Nephron (organoid): Measurements from ENCODE around the gene OXSM.
A peak's percentile ranks its signal among the peaks of the same experiment; 100 is the strongest.

Experiments
- H3K27ac Mint-ChIP-seq, 3 experiments: 2 replicates each; pipeline ENCODE4 v1.8.0; 2020; ENCODE audit warnings: mixed read lengths in 3 of 3, mild to moderate bottlenecking in 2 of 3, moderate library complexity in 1 of 3
- H3K27me3 Mint-ChIP-seq: 2 replicates; pipeline ENCODE4 v1.8.0; 2021; ENCODE audit warnings: low read depth, mild to moderate bottlenecking, moderate library complexity, mixed read lengths
- H3K36me3 Mint-ChIP-seq: 2 replicates; pipeline ENCODE4 v1.8.0; 2020; ENCODE audit warnings: low read depth, mixed read lengths
- H3K4me1 Mint-ChIP-seq: 2 replicates; pipeline ENCODE4 v1.8.0; 2020; ENCODE audit warnings: mixed read lengths
- H3K4me3 Mint-ChIP-seq, 3 experiments: 2 replicates each; pipeline ENCODE4 v1.8.0; 2020; ENCODE audit warnings: mild to moderate bottlenecking in 3 of 3, mixed read lengths in 3 of 3, moderate library complexity in 2 of 3
- H3K9me3 Mint-ChIP-seq: 2 replicates; pipeline ENCODE4 v1.8.0; 2020; ENCODE audit warnings: mixed read lengths
- TF ChIP-seq, protein P1 (sequence below), 3 experiments: fragments of 200-600 bp; sonication (generic); IDR thresholded peaks; one replicate each; pipeline ENCODE4 v1.5.0; 2021; ENCODE audit warnings: antibody characterized with exemption in 3 of 3; ENCODE audit not compliant: unreplicated experiment in 3 of 3

The OXSM gene

DNA sequence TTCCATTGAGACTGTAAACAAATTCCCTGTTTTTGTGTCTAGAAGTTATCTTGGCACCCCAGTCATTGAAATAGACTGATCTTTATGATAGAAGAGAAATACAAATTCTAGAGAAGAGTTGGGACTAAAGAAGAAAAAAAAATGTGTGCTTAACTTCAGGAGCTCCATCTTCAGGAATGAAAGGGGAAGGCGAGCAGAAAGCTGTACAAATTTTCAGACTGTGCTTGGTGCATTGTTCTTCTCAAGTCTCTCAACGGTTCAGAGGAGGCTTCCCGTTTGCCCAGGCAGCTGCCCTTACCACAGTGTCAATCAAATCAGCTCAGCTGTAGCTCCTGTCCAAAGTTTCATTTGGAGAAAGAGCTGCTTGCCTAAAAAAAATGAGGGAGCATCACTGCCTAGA is 41.7 kb downstream of the OXSM start:
- TF ChIP-seq, protein P1, sequence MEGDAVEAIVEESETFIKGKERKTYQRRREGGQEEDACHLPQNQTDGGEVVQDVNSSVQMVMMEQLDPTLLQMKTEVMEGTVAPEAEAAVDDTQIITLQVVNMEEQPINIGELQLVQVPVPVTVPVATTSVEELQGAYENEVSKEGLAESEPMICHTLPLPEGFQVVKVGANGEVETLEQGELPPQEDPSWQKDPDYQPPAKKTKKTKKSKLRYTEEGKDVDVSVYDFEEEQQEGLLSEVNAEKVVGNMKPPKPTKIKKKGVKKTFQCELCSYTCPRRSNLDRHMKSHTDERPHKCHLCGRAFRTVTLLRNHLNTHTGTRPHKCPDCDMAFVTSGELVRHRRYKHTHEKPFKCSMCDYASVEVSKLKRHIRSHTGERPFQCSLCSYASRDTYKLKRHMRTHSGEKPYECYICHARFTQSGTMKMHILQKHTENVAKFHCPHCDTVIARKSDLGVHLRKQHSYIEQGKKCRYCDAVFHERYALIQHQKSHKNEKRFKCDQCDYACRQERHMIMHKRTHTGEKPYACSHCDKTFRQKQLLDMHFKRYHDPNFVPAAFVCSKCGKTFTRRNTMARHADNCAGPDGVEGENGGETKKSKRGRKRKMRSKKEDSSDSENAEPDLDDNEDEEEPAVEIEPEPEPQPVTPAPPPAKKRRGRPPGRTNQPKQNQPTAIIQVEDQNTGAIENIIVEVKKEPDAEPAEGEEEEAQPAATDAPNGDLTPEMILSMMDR (IDR thresholded peaks at IDR 0.05; ENCODE audit: unreplicated experiment in 3 of 3) = peak; percentile 40 to 48 (median 40)
- Mint-ChIP-seq H3K27me3 (no peaks in the 10 kb centered on the region), H3K4me1 (peaks cover 13% of the 10 kb centered on the region), H3K9me3 (peaks cover 2% of the 10 kb centered on the region), H3K4me3 (no peak overlapping the region), H3K36me3 (no peaks in the 10 kb centered on the region), H3K27ac (peak overlapping the region in 2 of 3 experiments; percentile 6 to 8)

DNA sequence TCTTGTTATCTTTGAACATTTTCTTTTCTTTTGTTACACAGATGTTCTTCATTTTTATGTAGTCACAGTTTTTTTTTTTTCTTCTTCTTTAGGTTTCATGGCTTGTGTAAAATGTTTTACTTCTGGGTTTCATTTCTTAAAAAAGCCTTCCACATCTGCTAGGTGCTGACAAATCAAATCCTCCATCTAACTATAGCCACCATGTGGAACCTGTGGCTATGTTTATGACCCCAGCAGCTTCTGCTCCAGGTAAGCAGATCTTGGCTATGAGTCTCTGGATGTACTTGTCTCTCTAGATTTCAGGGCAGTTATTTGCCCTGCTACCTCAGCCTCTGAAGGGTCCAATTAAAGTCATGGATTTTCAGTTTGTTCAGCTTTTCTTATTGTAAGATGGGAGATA is 44.5 kb downstream of the OXSM start:
- H3K4me3 Mint-ChIP-seq = no peak overlapping the region
- no peaks in the 10 kb centered on the region for H3K36me3 Mint-ChIP-seq
- no peaks in the 10 kb centered on the region for H3K27me3 Mint-ChIP-seq
- peaks cover 13% of the 10 kb centered on the region for H3K4me1 Mint-ChIP-seq
- H3K9me3 Mint-ChIP-seq = peaks cover 4% of the 10 kb centered on the region
- TF ChIP-seq, protein P1 (IDR thresholded peaks at IDR 0.05; ENCODE audit: unreplicated experiment in 3 of 3) = no peak
- no peak overlapping the region for H3K27ac Mint-ChIP-seq

DNA sequence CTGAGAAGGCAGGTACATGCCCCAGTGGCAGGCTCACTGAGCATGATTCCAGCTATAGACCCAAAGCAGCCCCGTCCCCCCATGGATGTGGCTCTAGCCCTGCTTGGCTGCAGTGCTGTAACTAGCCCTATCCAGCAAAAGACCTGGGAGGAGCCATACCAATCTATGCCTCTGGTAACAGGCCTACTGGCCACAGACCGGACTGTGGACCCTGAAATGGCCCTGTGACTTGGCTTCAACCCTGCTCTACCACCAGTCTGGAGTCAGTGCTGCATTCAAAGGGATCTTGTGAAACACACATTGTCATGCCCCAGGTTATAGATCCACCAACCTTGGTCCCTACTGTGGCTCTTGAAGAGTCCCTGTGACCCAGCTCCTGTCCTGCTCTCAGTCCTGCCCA is 46.7 kb downstream of the OXSM start:
- H3K27ac Mint-ChIP-seq = no peak overlapping the region
- H3K36me3 Mint-ChIP-seq = no peaks in the 10 kb centered on the region
- peaks cover 2% of the 10 kb centered on the region for H3K4me1 Mint-ChIP-seq
- TF ChIP-seq, protein P1 (IDR thresholded peaks at IDR 0.05; ENCODE audit: unreplicated experiment in 3 of 3) = no peak
- H3K4me3 Mint-ChIP-seq = no peak overlapping the region
- H3K9me3 Mint-ChIP-seq = peaks cover 4% of the 10 kb centered on the region
- H3K27me3 Mint-ChIP-seq = no peaks in the 10 kb centered on the region

DNA sequence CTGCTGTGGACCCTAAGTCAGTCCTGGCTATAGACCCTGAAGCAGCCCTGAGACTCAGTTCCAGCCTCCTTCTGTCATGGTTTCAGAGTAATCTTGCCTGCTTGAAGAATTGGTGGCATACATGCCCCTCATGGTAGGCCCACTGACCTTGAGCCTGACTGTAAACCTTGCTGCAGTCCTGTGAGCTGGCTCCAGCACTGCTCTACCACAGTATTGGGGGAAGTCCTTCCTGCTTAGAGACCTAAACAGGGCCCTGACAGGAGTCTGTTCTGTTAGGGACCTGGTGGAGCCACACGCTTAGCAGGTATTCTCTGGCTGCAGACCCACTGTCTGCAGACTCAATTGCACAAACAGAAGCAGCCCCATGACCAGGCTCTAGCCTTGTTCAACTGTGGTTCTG is 47.1 kb downstream of the OXSM start:
- Mint-ChIP-seq H3K27me3 (no peaks in the 10 kb centered on the region), H3K4me1 (no peaks in the 10 kb centered on the region), H3K27ac (no peak overlapping the region), H3K4me3 (no peak overlapping the region), H3K9me3 (peaks cover 4% of the 10 kb centered on the region), H3K36me3 (no peaks in the 10 kb centered on the region)
- TF ChIP-seq, protein P1 (IDR thresholded peaks at IDR 0.05; ENCODE audit: unreplicated experiment in 3 of 3) = no peak

DNA sequence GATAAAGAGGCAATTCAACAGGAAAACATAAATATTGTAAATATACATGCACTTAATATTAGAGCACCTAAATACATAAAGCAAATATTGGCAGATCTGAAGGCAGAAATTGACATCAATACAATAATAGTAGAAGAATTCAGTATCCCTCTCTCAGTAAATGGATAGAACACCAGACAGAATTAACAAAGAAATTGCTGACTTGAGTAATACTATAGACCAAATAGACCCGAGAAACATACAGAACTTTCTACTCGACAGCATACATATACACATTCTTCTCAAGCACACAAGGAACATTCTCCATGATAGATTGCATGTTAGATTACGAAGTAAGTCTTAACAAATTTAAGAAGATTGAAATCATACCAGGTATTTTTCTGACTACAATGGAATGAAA is 50.2 kb downstream of the OXSM start:
- H3K4me3 Mint-ChIP-seq = no peak overlapping the region
- H3K36me3 Mint-ChIP-seq = no peaks in the 10 kb centered on the region
- TF ChIP-seq, protein P1 (IDR thresholded peaks at IDR 0.05; ENCODE audit: unreplicated experiment in 3 of 3) = no peak
- no peaks in the 10 kb centered on the region for H3K4me1 Mint-ChIP-seq
- no peaks in the 10 kb centered on the region for H3K27me3 Mint-ChIP-seq
- peaks cover 4% of the 10 kb centered on the region for H3K9me3 Mint-ChIP-seq
- no peak overlapping the region for H3K27ac Mint-ChIP-seq

DNA sequence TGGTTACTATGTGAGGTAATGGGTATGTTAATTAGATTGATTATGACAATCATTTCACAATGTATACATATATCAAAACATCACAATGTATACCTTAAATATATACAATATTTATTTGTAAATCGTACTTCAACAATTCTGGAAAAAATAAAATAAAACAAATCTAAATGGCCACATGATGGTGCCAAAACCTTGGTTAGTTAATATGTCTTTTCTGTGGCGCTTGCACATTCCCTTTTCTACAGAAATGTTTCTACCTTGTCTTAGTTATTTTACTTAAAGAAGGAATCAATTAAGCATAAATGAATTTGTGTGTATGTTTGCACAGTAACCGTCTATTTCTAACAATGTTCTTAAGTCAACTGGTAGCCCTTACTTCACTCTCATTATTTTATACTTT is 53.4 kb downstream of the OXSM start:
- Mint-ChIP-seq H3K4me1 (no peaks in the 10 kb centered on the region), H3K27ac (no peak overlapping the region), H3K9me3 (peaks cover 2% of the 10 kb centered on the region), H3K36me3 (no peaks in the 10 kb centered on the region), H3K4me3 (no peak overlapping the region), H3K27me3 (no peaks in the 10 kb centered on the region)
- TF ChIP-seq, protein P1 (IDR thresholded peaks at IDR 0.05; ENCODE audit: unreplicated experiment in 3 of 3) = peak; percentile 42 to 62 (median 47)
